ENCODE data around the gene IDH2. TPM values are rescaled to one million over a fixed set of nuclear protein-coding genes. Genes with fewer than 3 reads are reported as not detected.
"Not testable (repeated sequence)": the region's sequence is repeated elsewhere in the genome, so short reads cannot be mapped to it uniquely, and the experiment has no call there.

IDH2 gene
- polyA plus RNA-seq, 4 donors: 26.8 to 285 (median 95.8) TPM

- Histone ChIP-seq H3K36me3 (ENCODE audit: control insufficient read depth in 3 of 3, insufficient read depth in 2 of 3, low read depth in 1 of 3, low read length in 3 of 3) (peaks cover 6 to 80% (median 8%) of the 10 kb centered on the region in 3 donors), H3K9me3 (ENCODE audit: control insufficient read depth in 2 of 2, insufficient read depth in 1 of 2, low read depth in 1 of 2, low read length in 1 of 2) (no peaks in the 10 kb centered on the region), H3K27me3 (ENCODE audit: control insufficient read depth in 3 of 3, insufficient read depth in 3 of 3, low read length in 3 of 3) (no peaks in the 10 kb centered on the region), H3K4me3 (ENCODE audit: low read depth in 1 of 3, low read length in 3 of 3) (no peak overlapping the region), H3K27ac (ENCODE audit: low read depth in 1 of 3, low read length in 2 of 3) (peak overlapping the region in 2 of 3 donors; percentile 15 to 43), H3K4me1 (ENCODE audit: control insufficient read depth in 3 of 3, insufficient read depth in 2 of 3, low read depth in 1 of 3, low read length in 2 of 3) (peaks cover 0 to 36% (median 0%) of the 10 kb centered on the region in 3 donors)
- 26 to 54% (median 48%) methylated on average over 13 of the region's 13 CpGs for WGBS, 3 donors
- peak; percentile 66 to 78 for DNase-seq
- no peak for FAIRE-seq
These were observed 26.6 kb downstream of the IDH2 start for GRCh38 chr15:90075420-90076289.

GRCh38 chr15:90074916-90075315, 27.4 kb downstream of the IDH2 start:
- no peaks in the 10 kb centered on the region for H3K9me3 ChIP-seq (ENCODE audit: control insufficient read depth in 2 of 2, insufficient read depth in 1 of 2, low read depth in 1 of 2, low read length in 1 of 2)
- peak overlapping the region in 2 of 3 donors; percentile 43 to 51 for H3K27ac ChIP-seq (ENCODE audit: low read depth in 1 of 3, low read length in 2 of 3)
- 82 to 85% (median 85%) methylated on average over 5 of the region's 5 CpGs for WGBS, 3 donors
- no peaks in the 10 kb centered on the region for H3K27me3 ChIP-seq (ENCODE audit: control insufficient read depth in 3 of 3, insufficient read depth in 3 of 3, low read length in 3 of 3)
- no peak for FAIRE-seq
- peaks cover 3 to 80% (median 5%) of the 10 kb centered on the region in 3 donors for H3K36me3 ChIP-seq (ENCODE audit: control insufficient read depth in 3 of 3, insufficient read depth in 2 of 3, low read depth in 1 of 3, low read length in 3 of 3)
- H3K4me3 ChIP-seq (ENCODE audit: low read depth in 1 of 3, low read length in 3 of 3): no peak overlapping the region
- peaks cover 0 to 36% (median 0%) of the 10 kb centered on the region in 3 donors for H3K4me1 ChIP-seq (ENCODE audit: control insufficient read depth in 3 of 3, insufficient read depth in 2 of 3, low read depth in 1 of 3, low read length in 2 of 3)
- no peak for DNase-seq

- WGBS, 3 donors: 86 to 93% (median 90%) methylated on average over 12 of the region's 12 CpGs
- Histone ChIP-seq H3K9me3 (ENCODE audit: control insufficient read depth in 2 of 2, insufficient read depth in 1 of 2, low read depth in 1 of 2, low read length in 1 of 2) (no peaks in the 10 kb centered on the region), H3K27me3 (ENCODE audit: control insufficient read depth in 3 of 3, insufficient read depth in 3 of 3, low read length in 3 of 3) (no peaks in the 10 kb centered on the region), H3K27ac (ENCODE audit: low read depth in 1 of 3, low read length in 2 of 3) (no peak overlapping the region), H3K36me3 (ENCODE audit: control insufficient read depth in 3 of 3, insufficient read depth in 2 of 3, low read depth in 1 of 3, low read length in 3 of 3) (peaks cover 3 to 80% (median 4%) of the 10 kb centered on the region in 3 donors), H3K4me1 (ENCODE audit: control insufficient read depth in 3 of 3, insufficient read depth in 2 of 3, low read depth in 1 of 3, low read length in 2 of 3) (peaks cover 0 to 43% (median 0%) of the 10 kb centered on the region in 3 donors), H3K4me3 (ENCODE audit: low read depth in 1 of 3, low read length in 3 of 3) (no peak overlapping the region)
- DNase-seq: no peak
- no peak for FAIRE-seq
These were observed 28.2 kb downstream of the IDH2 start for GRCh38 chr15:90074023-90074422.

- peak in 1 of 2 donors; percentile 57 for DNase-seq
- H3K4me1 ChIP-seq (ENCODE audit: control insufficient read depth in 3 of 3, insufficient read depth in 2 of 3, low read depth in 1 of 3, low read length in 2 of 3): peaks cover 0 to 43% (median 0%) of the 10 kb centered on the region in 3 donors
These were observed 29.2 kb downstream of the IDH2 start for GRCh38 chr15:90072978-90073640.

GRCh38 chr15:90071220-90071807, 31.0 kb downstream of the IDH2 start:
- H3K27ac ChIP-seq (ENCODE audit: low read depth in 1 of 3, low read length in 2 of 3): peak overlapping the region in 1 of 3 donors; percentile 72
- WGBS, 3 donors: 42 to 54% (median 53%) methylated on average over 4 to 5 of the region's 5 CpGs
- H3K4me1 ChIP-seq (ENCODE audit: control insufficient read depth in 3 of 3, insufficient read depth in 2 of 3, low read depth in 1 of 3, low read length in 2 of 3): peaks cover 0 to 42% (median 0%) of the 10 kb centered on the region in 3 donors
- peaks cover 7 to 85% (median 14%) of the 10 kb centered on the region in 3 donors for H3K36me3 ChIP-seq (ENCODE audit: control insufficient read depth in 3 of 3, insufficient read depth in 2 of 3, low read depth in 1 of 3, low read length in 3 of 3)
- no peak overlapping the region for H3K4me3 ChIP-seq (ENCODE audit: low read depth in 1 of 3, low read length in 3 of 3)
- no peaks in the 10 kb centered on the region for H3K9me3 ChIP-seq (ENCODE audit: control insufficient read depth in 2 of 2, insufficient read depth in 1 of 2, low read depth in 1 of 2, low read length in 1 of 2)
- no peak for FAIRE-seq
- peak; percentile 81 to 89 for DNase-seq
- H3K27me3 ChIP-seq (ENCODE audit: control insufficient read depth in 3 of 3, insufficient read depth in 3 of 3, low read length in 3 of 3): no peaks in the 10 kb centered on the region

More at GRCh38 chr15:90072978-90073640, 29.2 kb downstream of the IDH2 start:
- no peak for FAIRE-seq
- H3K36me3 ChIP-seq (ENCODE audit: control insufficient read depth in 3 of 3, insufficient read depth in 2 of 3, low read depth in 1 of 3, low read length in 3 of 3): peaks cover 6 to 80% (median 7%) of the 10 kb centered on the region in 3 donors
- WGBS, 3 donors: 71 to 89% (median 73%) methylated on average over 17 of the region's 17 CpGs
- no peaks in the 10 kb centered on the region for H3K9me3 ChIP-seq (ENCODE audit: control insufficient read depth in 2 of 2, insufficient read depth in 1 of 2, low read depth in 1 of 2, low read length in 1 of 2)
- no peak overlapping the region for H3K4me3 ChIP-seq (ENCODE audit: low read depth in 1 of 3, low read length in 3 of 3)
- no peaks in the 10 kb centered on the region for H3K27me3 ChIP-seq (ENCODE audit: control insufficient read depth in 3 of 3, insufficient read depth in 3 of 3, low read length in 3 of 3)
- H3K27ac ChIP-seq (ENCODE audit: low read depth in 1 of 3, low read length in 2 of 3): peak overlapping the region in 1 of 3 donors; percentile 72

GRCh38 chr15:90070623-90071022, 31.6 kb downstream of the IDH2 start:
- DNase-seq; H3K27me3 ChIP-seq (ENCODE audit: control insufficient read depth in 3 of 3, insufficient read depth in 3 of 3, low read length in 3 of 3); H3K27ac ChIP-seq (ENCODE audit: low read depth in 1 of 3, low read length in 2 of 3); FAIRE-seq; H3K9me3 ChIP-seq (ENCODE audit: control insufficient read depth in 2 of 2, insufficient read depth in 1 of 2, low read depth in 1 of 2, low read length in 1 of 2); H3K4me3 ChIP-seq (ENCODE audit: low read depth in 1 of 3, low read length in 3 of 3): not testable (repeated sequence)
- H3K36me3 ChIP-seq (ENCODE audit: control insufficient read depth in 3 of 3, insufficient read depth in 2 of 3, low read depth in 1 of 3, low read length in 3 of 3): peaks cover 7 to 79% (median 14%) of the 10 kb centered on the region in 3 donors
- 91 to 94% (median 93%) methylated on average over 2 of the region's 2 CpGs for WGBS, 3 donors
- peaks cover 0 to 36% (median 0%) of the 10 kb centered on the region in 3 donors for H3K4me1 ChIP-seq (ENCODE audit: control insufficient read depth in 3 of 3, insufficient read depth in 2 of 3, low read depth in 1 of 3, low read length in 2 of 3)

GRCh38 chr15:90067953-90068606, 34.2 kb downstream of the IDH2 start:
- DNase-seq (no peak), FAIRE-seq (no peak)
- Histone ChIP-seq H3K36me3 (ENCODE audit: control insufficient read depth in 3 of 3, insufficient read depth in 2 of 3, low read depth in 1 of 3, low read length in 3 of 3) (peaks cover 3 to 76% (median 14%) of the 10 kb centered on the region in 3 donors), H3K4me3 (ENCODE audit: low read depth in 1 of 3, low read length in 3 of 3) (no peak overlapping the region), H3K9me3 (ENCODE audit: control insufficient read depth in 2 of 2, insufficient read depth in 1 of 2, low read depth in 1 of 2, low read length in 1 of 2) (no peaks in the 10 kb centered on the region), H3K4me1 (ENCODE audit: control insufficient read depth in 3 of 3, insufficient read depth in 2 of 3, low read depth in 1 of 3, low read length in 2 of 3) (peaks cover 0 to 33% (median 8%) of the 10 kb centered on the region in 3 donors), H3K27ac (ENCODE audit: low read depth in 1 of 3, low read length in 2 of 3) (no peak overlapping the region), H3K27me3 (ENCODE audit: control insufficient read depth in 3 of 3, insufficient read depth in 3 of 3, low read length in 3 of 3) (no peaks in the 10 kb centered on the region)
- WGBS, 3 donors: 86 to 93% (median 89%) methylated on average over 35 to 37 of the region's 37 CpGs

All from small intestine (tissue), 7 donors.